DMS53 (cell line): ENCODE data around the gene SHROOM2.
"Not testable (repeated sequence)": the region's sequence is repeated elsewhere in the genome, so short reads cannot be mapped to it uniquely, and the experiment has no call there.

Experiments used
- DNase-seq: peaks from one replicate; lab custom pipeline; 2025; lab: John Stamatoyannopoulos, UW

The SHROOM2 gene

DNA sequence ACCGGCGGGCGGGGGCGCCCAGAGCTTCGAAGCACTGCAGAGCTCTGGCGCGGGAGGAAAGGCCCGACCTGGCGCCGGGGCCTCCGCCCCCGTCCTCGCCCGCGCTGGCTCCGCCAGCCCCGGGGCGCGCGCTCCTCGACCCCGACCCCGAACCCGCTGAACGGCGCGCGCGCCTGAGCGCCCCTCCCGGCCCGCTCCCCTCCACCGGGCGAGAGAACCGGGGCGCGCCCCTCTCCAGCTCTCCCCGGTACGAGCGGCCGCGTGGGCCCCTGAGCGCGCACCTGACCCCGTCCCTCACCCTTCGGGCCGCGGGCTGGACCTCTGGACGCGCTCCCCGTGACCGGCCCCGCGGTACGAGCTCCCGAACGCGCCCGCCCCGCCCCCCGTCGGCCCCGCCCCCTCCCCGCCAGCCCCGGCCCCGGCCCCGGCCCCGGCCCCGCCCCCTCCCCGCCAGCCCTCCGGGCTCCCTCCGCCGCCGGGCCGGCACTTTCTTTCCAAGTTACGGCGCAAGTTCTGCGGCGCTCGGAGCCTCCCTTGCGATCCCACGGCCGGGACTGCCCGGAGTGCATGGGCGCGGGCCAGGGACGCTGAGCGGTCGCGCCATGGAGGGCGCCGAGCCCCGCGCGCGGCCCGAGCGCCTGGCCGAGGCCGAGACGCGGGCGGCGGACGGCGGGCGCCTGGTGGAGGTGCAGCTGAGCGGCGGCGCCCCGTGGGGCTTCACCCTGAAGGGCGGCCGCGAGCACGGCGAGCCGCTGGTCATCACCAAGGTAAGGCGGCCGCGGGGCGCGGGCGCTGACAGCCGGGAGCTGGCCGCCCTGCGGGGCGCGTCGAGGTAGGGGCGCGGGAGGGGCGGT is at the start of gene SHROOM2:
TSS of gene SHROOM2 (plus strand) at position 486 of the 854 bp plus-strand sequence. CDS start at position 603, 117 bp downstream.
- DNase-seq: peak; percentile 60

GRCh38 chrX:9737363-9737762 is 48.9 kb upstream of the SHROOM2 start:
- no peak for DNase-seq

- no peak for DNase-seq
Observed at GRCh38 chrX:9738151-9738550, 48.1 kb upstream of the SHROOM2 start.

- DNase-seq: no peak
Observed at GRCh38 chrX:9739130-9739529, 47.1 kb upstream of the SHROOM2 start.

DNA sequence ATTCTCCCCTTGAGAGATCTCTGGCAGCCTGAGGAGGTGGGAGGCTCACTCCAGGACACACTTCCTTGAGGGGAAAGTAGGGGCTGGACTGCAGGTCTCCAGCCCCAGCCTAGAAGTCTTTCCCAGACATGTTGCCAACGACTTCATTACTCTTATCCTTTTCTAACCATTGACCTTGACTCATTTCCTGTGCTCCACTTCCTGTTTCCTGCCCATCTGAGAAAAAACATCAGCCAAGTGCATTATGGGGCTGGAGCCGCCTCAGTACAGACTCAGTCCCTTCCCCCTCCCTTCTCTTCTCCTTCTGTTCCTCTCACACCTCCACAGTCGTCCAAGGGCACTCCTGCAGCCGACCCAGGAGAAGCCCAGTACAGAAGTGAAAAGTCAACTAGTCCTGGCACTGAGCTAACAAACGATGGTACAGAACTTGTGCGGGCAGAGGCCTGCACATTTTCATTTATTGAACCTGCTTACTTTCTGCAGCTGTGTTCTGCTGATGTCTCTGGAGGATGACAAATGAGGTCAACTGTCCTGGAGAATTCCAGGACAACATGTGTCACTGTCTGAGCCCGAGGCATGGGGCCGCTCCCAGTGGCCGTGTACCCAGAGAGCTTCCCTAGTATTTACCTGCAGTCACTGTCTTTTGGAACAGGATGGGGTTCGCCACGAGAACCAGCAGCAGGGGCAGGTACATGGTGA is 40.7 kb upstream of the SHROOM2 start:
- no peak for DNase-seq

- DNase-seq: no peak
Observed at GRCh38 chrX:9746148-9746888, 39.9 kb upstream of the SHROOM2 start.

GRCh38 chrX:9747644-9748043 is 38.6 kb upstream of the SHROOM2 start:
- no peak for DNase-seq

- no peak for DNase-seq
Observed at GRCh38 chrX:9749146-9749692, 37.0 kb upstream of the SHROOM2 start.

DNA sequence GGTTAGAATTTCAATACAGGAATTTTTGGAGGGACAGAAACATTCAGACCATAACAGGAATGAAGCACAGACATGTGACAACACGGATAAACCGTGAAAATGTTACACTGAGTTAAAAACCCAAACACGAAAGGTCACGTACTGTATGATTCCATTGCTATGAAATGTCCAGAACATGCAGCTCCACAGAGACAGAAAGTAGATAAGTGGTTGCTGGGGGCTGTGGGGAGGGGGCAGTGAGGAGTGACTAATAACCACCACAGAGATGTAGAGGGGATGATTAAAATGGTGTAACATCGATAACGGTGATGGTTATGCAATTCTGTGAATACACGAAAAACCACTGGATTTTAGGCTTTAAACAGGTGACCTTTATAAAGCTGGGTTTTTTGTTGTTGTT is 28.9 kb upstream of the SHROOM2 start:
- DNase-seq: no peak

- DNase-seq: no peak
Observed at GRCh38 chrX:9758021-9758638, 28.1 kb upstream of the SHROOM2 start.

GRCh38 chrX:9759337-9759736 is 26.9 kb upstream of the SHROOM2 start:
- peak; percentile 9 for DNase-seq

- no peak for DNase-seq
Observed at GRCh38 chrX:9765072-9765736, 21.0 kb upstream of the SHROOM2 start.

GRCh38 chrX:9765737-9766097 is 20.5 kb upstream of the SHROOM2 start, which contains the start of gene GPR143:
Gene GPR143, minus strand, starts transcription at chrX:9765847. Its CDS starts 30 bp downstream, at chrX:9765817.
- DNase-seq: no peak

DNA sequence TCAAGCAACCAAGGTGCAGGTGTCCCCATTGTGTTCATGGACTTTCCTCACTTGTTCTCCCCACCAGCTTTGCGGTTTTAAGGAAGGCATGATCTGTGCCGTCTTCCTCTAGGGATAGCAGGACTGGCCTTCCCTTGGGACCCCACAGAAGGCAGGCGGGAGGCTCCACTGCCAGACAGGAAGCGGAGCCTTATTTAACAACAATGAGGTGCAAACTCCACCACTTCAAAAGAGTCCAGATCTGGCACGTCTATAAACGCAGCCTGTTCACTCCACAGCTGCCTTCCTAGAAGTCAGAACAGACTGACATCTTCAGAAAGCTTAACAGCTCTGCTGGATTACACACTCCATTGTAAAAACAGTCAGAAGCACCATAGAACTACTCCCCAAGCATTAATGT is 18.9 kb upstream of the SHROOM2 start:
- no peak for DNase-seq

DNA sequence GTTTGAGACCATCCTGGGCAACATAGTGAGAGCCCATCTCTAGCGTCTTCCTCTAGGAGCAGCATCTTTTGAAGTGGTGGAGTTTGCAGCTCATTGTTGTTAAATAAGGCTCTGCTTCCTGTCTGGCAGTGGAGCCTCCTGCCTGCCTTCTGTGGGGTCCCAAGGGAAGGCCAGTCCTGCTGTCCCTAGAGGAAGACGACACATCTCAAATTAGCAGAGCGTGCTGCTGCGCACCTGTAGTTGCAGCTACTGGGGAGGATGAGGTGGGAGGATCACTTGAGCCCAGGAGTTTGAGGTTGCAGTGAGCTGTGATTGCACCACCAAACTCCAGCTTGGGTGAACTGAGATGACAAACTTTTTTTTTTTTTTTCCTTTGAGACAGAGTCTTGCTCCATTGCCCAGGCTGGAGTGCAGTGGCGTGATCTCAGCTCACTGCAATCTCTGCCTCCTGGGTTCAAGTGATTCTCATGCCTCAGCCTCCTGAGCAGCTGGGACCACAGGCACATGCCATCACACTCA is 17.8 kb upstream of the SHROOM2 start:
- DNase-seq: not testable (repeated sequence)

- DNase-seq: peak; percentile 1
Observed at GRCh38 chrX:9770319-9770718, 15.9 kb upstream of the SHROOM2 start.

- no peak for DNase-seq
Observed at GRCh38 chrX:9772943-9773342, 13.3 kb upstream of the SHROOM2 start.

- DNase-seq: no peak
Observed at GRCh38 chrX:9775930-9776329, 10.3 kb upstream of the SHROOM2 start.

GRCh38 chrX:9781941-9782340 is 4.3 kb upstream of the SHROOM2 start:
- no peak for DNase-seq

DNA sequence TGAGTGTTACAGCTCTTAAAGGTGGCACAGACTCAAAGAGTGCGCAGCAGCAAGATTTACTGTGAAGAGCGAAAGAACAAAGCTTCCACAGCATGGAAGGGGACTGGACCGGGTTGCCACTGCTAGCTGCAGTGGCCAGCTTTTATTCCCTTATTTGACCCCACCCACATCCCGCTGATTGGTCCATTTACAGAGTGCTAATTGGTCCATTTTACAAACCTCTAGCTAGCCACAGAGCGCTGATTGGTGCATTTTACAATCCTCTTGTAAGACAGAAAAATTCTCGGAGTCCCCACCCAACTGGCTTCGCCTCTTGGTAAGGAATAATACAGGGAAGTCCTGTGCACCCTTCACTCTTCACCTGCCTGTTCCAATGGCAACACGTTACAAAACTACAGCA is 1.9 kb upstream of the SHROOM2 start:
- DNase-seq: no peak
